Fibroblast of lung (primary cell): ENCODE measurements around the gene ENPP4.

ENCODE experiments used
- EZH2 ChIP-seq: IDR thresholded peaks from 2 replicates; pipeline ENCODE4 v1.5.1; 2012; ENCODE audit warnings: low read length, control low read depth, mild to moderate bottlenecking; ENCODE audit errors: missing control alignments
- TF ChIP-seq, protein P1 (sequence below), 2 donors: IDR thresholded peaks in 1 of 2; conservative IDR thresholded peaks in 1 of 2; 1 replicate in 1 of 2; 2 replicates in 1 of 2; pipeline ENCODE4 v1.5.1; 2011 to 2012; ENCODE audit warnings: low read length in 2 of 2, control low read depth in 1 of 2, inconsistent platforms in 1 of 2, low read depth in 1 of 2, mild to moderate bottlenecking in 1 of 2

DNA sequence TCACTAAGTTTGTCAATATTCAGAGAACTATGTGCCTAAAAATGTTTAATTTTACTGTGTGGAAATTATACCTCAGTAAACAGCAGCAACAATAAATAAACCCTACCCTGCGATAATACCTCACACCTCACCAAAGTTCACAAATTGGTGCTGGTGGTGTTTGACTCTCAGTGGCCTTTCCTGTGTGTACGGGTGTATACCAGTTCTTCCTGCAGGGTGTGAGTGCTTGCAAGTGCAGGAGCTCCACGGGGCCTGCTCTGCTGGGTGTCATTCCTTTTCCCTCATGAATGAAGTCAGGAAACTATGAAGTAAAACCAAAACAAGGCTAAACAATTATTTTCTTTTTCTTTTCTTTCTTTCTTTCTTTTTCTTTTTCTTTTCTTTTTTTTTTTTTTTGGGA lies 45.1 kb downstream of the ENPP4 start:
- TF ChIP-seq, protein P1, sequence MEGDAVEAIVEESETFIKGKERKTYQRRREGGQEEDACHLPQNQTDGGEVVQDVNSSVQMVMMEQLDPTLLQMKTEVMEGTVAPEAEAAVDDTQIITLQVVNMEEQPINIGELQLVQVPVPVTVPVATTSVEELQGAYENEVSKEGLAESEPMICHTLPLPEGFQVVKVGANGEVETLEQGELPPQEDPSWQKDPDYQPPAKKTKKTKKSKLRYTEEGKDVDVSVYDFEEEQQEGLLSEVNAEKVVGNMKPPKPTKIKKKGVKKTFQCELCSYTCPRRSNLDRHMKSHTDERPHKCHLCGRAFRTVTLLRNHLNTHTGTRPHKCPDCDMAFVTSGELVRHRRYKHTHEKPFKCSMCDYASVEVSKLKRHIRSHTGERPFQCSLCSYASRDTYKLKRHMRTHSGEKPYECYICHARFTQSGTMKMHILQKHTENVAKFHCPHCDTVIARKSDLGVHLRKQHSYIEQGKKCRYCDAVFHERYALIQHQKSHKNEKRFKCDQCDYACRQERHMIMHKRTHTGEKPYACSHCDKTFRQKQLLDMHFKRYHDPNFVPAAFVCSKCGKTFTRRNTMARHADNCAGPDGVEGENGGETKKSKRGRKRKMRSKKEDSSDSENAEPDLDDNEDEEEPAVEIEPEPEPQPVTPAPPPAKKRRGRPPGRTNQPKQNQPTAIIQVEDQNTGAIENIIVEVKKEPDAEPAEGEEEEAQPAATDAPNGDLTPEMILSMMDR (conservative IDR thresholded peaks at IDR 0.05 in 1 of 2, IDR thresholded peaks at IDR 0.05 in 1 of 2; ENCODE audit: low read depth in 1 of 2, low read length in 2 of 2) = no peak
- TF ChIP-seq EZH2 = no peak
